ENCODE data around the gene SLC25A21. TPM values are rescaled to one million over a fixed set of nuclear protein-coding genes. Genes with fewer than 3 reads are reported as not detected.

Gene SLC25A21
- total RNA-seq, 4 donors from 2014 or later = 0.39 to 3.3 (median 1.2) TPM

GRCh38 chr14:36757734-36758601 lies 414.4 kb downstream of the SLC25A21 start:
- no peak overlapping the region for H3K4me3 ChIP-seq
- no peak for DNase-seq (ENCODE audit: extremely low spot score)
- TF ChIP-seq CTCF (IDR thresholded peaks at IDR 0.05) (no peak), POLR2AphosphoS5 (IDR thresholded peaks at IDR 0.05) (no peak), POLR2A (IDR thresholded peaks at IDR 0.05; ENCODE audit: low read depth) (no peak), EP300 (IDR thresholded peaks at IDR 0.05) (no peak)
- 75% methylated on average over 3 of the region's 6 CpGs for WGBS
- no peaks in the 10 kb centered on the region for H3K4me1 ChIP-seq
- H3K27me3 ChIP-seq = no peaks in the 10 kb centered on the region
- H3K9me3 ChIP-seq = no peaks in the 10 kb centered on the region
- no peak overlapping the region for H3K27ac ChIP-seq (replicated peaks in 1 of 4)
- intact Hi-C loops (cut with DNase I) = no loop called here
- H3K36me3 ChIP-seq = no peaks in the 10 kb centered on the region

- H3K4me3 ChIP-seq = no peak overlapping the region
- no peaks in the 10 kb centered on the region for H3K27me3 ChIP-seq
- no peaks in the 10 kb centered on the region for H3K9me3 ChIP-seq
- no peak for DNase-seq (ENCODE audit: extremely low spot score)
- intact Hi-C loops (cut with DNase I) = no loop called here
- no peak overlapping the region for H3K27ac ChIP-seq (replicated peaks in 1 of 4)
- TF ChIP-seq POLR2A (IDR thresholded peaks at IDR 0.05; ENCODE audit: low read depth) (no peak), EP300 (IDR thresholded peaks at IDR 0.05) (no peak), CTCF (IDR thresholded peaks at IDR 0.05) (no peak), POLR2AphosphoS5 (IDR thresholded peaks at IDR 0.05) (no peak)
- 86% methylated on average over 12 of the region's 12 CpGs for WGBS
- no peaks in the 10 kb centered on the region for H3K36me3 ChIP-seq
- H3K4me1 ChIP-seq = no peaks in the 10 kb centered on the region
Measured at GRCh38 chr14:36756226-36756625, 416.2 kb downstream of the SLC25A21 start.

- no peak overlapping the region for H3K4me3 ChIP-seq
- no peaks in the 10 kb centered on the region for H3K4me1 ChIP-seq
- H3K36me3 ChIP-seq = no peaks in the 10 kb centered on the region
Measured at GRCh38 chr14:36755756-36756155, 416.6 kb downstream of the SLC25A21 start.

GRCh38 chr14:36751920-36752319 lies 420.5 kb downstream of the SLC25A21 start:
- Histone ChIP-seq H3K4me1 (no peaks in the 10 kb centered on the region), H3K27me3 (no peaks in the 10 kb centered on the region), H3K36me3 (no peaks in the 10 kb centered on the region), H3K27ac (replicated peaks in 1 of 4) (no peak overlapping the region), H3K4me3 (no peak overlapping the region), H3K9me3 (no peaks in the 10 kb centered on the region)
- WGBS = 93% methylated on average over 3 of the region's 3 CpGs
- intact Hi-C loops (cut with DNase I) = no loop called here
- DNase-seq (ENCODE audit: extremely low spot score) = no peak
- no peak for TF ChIP-seq CTCF (IDR thresholded peaks at IDR 0.05)
- TF ChIP-seq EP300 (IDR thresholded peaks at IDR 0.05) = no peak
- no peak for TF ChIP-seq POLR2AphosphoS5 (IDR thresholded peaks at IDR 0.05)
- TF ChIP-seq POLR2A (IDR thresholded peaks at IDR 0.05; ENCODE audit: low read depth) = no peak

More at GRCh38 chr14:36755756-36756155, 416.6 kb downstream of the SLC25A21 start:
- TF ChIP-seq CTCF (IDR thresholded peaks at IDR 0.05) = no peak
- TF ChIP-seq EP300 (IDR thresholded peaks at IDR 0.05) = no peak
- no peak for TF ChIP-seq POLR2A (IDR thresholded peaks at IDR 0.05; ENCODE audit: low read depth)
- TF ChIP-seq POLR2AphosphoS5 (IDR thresholded peaks at IDR 0.05) = no peak
- H3K27ac ChIP-seq (replicated peaks in 1 of 4) = no peak overlapping the region
- intact Hi-C loops (cut with DNase I) = no loop called here
- H3K27me3 ChIP-seq = no peaks in the 10 kb centered on the region
- no peaks in the 10 kb centered on the region for H3K9me3 ChIP-seq
- no peak for DNase-seq (ENCODE audit: extremely low spot score)
